HG03095 (cell line): ENCODE data around the gene GRIK4.
"Not testable (repeated sequence)": the region's sequence is repeated elsewhere in the genome, so short reads cannot be mapped to it uniquely, and the experiment has no call there.

Experiments used
- ATAC-seq: cut with Tn5 transposase; IDR thresholded peaks from one replicate; pipeline ENCODE4 v1.9.1; 2021; ENCODE audit warnings: moderate library complexity; ENCODE audit not compliant: unreplicated experiment

Gene GRIK4

DNA sequence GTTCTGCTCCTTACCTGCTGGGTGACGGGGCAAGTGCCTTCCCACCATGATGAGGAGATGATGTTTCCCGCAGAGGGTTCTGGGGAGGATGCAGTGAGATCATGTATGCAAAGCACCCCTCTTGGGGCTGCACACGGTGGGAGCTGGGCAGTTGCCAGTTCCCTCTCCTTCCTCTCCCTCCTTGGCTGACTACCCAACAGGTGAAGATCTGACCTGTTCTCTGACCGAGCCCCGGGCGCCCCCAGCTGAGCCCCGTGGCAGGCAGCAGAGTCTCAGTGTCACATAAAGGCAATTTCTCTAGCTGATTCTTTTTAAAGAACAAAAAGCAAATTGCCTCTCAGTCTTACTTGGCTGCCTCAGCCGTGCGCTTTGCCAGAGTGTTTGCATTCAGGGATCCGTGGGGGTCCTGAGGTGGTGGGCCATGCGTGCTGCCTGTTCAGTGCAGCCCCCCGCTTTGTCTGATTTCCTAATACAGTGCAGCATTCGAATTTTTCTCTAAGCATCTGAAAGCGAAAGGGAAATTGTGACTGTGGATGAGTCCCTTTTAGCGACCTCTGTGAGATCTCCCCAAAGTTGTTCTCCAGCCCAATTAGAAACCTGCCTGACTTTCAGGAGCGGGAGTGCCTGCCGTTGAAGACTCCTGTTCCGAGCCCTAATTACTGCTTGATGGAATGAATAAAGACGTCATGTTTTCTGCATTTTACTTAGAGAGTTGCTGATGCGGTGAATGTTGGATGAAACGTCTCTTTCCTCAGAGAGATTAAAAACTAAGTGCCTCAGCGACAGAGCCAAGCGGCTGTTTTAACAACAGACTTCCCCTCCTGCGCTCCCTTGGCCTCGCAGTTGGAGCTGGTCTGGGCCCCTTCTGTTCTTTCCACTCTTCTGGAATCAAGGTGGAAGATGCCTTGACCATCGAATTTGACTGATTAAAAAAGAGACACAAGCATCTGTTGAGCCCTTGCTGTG, 86.0 kb downstream of the GRIK4 start:
- no peak for ATAC-seq

DNA sequence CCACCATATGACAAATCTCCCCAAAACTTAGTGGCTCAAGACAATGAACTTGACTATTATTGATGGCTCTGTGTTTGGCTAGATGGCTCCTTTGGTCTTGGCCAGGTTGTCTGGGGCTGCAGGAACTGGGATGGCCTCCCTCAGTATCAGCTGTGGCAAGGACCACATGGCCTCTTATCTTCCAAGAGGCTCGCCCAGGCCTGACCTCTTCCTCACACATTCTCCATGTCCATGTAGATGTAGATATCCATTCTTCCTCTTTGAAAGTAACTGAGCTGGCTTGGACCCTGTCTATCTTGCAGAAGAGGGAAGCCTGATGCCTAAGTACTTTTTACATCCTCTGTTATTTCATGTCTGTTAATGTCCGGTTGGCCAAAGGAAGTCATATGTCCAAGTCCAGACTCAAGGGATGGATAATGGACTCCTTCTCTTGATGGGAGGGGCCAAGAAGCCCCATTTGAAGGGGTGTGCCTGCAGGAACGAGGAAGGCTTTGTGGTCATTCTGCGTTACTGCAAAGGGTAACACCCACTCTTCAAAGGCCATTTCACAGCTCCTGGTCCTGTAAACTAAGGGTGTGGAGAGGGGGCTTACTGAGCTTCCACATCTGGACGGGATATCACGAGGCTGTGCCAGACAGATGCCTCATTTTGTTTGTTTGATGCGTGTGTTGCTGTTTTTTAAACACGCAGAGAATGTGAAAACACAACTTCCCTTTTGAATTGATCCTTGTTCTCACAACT, 87.1 kb downstream of the GRIK4 start:
- ATAC-seq, result no peak

DNA sequence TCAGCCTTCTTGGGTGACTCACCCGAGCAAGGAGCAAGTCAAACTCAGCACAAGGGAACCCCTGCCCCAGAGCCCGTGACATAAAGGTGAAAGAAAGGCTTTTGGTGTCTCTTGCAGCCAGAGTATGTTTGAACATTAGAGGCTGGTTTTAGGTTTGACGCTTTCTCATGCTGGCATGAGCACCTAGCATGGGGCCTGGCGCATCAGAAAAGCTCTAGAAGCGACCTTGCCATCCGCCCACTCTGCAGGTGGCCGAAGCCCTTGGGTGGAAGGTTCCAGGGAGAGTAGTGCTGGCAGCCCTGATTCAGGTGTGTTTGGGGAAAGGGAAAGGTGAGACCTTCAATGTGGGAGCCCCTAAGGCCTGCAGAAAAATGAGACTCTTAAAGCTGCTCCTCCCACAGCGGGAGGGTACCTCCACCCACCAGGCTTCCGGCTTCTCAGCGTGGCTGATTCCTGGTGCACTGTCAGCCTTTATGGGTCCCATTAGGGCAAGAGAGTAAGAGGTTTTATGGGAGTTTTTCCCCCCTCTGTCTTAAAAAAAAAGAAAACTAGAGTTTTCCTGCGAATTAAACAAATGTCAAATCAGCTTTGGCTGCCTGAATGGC, 88.4 kb downstream of the GRIK4 start:
- ATAC-seq, result no peak

DNA sequence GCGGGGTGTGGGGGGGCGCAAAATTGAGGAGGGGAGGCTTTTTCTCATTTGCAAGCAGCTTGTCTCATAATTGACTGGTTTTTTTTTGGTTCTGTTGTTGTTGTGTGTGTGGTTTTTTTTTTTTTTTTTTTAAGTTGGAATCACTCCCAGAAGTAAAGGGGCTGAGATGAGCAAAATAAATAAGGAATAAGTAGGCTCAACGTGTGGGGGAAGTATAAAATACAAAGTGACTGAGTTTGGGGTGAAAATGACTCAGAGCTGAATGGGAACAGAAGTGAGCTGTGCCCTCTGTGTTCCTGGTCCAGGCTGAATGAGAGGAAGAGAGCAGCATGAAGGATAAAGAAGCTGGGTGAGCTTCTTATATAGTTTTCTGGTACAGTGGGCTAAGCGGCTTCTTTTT, 90.0 kb downstream of the GRIK4 start:
- ATAC-seq, result no peak

DNA sequence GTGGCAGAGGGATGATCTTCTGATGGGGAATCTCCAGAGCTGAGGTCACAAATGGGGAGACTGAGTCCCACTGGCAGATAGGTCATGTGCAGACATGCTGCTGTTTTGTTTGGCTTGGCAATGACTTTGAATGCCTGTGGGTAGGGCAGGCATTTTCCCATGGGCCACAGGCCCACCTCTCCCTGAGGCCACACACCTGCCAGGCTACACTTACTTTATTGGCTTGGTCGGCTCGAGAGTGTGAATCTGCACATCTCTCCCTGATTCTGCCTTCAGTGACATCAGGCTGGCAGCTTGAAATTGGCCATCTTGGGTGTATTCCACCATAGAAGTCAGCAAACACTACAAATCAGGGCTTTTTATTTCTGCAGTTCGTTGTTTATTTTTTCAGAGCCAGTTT, 91.5 kb downstream of the GRIK4 start:
- ATAC-seq, result no peak

DNA sequence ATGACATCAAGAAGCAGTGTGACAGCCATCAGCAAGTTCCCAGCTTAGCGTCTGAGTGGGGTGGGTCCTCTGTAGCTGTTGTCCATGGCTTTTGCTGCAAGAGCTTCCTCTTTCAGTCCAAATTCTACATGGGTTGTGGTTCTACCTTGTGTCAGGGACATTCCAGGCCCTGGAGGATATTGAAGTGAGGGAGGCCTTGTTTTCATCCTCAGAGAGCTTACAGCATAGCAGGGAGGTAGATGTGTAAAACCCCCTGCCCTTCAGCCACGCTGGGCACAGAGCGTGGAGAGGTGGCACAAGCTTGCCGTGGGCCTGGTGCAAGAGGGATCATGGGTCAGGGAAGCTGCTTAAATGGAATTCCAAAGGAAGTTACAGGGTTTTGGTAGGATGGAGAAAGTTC, 93.9 kb downstream of the GRIK4 start:
- no peak for ATAC-seq

DNA sequence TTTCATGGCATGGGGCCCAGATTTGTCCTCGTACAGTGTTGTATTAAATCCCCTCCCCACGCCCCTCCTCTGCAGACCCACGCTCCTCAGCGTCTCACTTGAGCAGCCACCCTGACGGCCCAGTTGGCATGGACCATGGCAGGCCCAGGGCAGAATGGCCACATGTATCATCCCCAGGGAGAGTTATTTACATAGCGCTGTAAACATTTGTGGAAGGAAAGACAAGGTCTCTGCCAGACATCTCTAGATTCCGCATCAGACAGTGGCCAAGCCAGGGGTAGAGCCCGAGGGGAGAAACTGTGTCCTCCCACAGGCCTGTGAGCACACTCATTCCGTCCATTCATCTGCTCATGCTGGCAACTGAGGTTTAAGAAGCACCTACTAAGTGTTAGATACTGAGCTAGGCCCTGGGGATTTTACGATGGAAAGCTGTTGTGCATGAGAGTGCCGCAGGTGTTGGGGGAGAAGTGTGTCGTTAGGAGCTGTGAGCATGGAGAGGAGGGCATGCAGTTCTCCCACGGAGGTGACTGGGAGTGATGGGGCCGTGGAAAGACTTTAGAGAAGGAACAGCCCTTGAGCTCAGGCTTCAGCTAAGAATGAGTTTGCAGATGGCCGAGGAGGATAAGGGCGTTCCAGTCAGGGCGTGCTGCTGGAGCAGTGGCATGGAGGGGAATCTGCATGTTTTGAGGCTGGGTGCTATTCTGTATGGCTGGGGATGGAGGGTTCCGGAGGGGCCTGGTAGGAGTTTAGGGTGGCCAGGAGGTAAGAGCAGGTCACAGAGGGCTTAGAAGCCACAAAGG, 94.9 kb downstream of the GRIK4 start:
- ATAC-seq, result no peak

DNA sequence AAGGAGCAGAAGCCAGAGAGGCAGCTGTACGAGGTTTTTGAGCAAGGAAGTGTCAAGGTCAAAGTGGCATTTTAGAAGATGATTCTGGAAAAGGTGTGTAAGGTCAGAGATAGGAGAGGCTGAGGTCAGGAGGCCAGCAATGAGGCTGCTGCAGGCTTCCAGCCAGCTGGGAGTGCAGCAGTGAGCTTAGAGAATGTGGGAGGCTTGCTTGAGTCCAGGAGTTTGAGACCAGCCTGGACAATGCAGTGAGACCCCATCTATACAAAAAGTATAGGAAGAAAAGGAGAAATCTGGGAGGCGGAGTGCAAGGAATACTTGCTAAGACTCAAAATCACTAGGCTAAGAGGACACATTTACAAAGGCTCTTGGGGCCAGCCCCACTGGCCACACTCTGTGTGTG, 96.5 kb downstream of the GRIK4 start:
- no peak for ATAC-seq

DNA sequence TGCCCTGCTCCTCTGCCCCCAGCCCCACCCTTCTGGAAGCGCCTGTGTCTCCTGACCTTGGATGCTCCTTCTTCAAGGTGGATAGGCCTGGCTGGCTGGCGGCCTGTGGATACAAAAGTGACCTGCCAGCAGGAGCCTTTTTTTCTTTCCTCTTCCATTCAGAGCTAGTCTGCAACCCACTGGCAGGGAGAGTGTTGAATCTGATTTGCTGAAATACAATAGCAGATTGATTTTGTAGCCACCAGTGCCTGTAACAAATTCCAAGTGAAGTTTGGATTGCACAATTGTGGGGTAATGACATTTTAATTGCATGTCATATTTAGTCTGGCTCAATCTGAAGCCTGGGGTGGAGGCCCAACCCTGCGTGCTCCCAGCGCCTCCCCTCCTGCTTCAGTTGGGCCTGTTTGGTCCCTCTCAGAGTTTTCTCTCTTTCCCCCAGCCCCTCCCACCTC, 97.2 kb downstream of the GRIK4 start:
- ATAC-seq, result no peak

DNA sequence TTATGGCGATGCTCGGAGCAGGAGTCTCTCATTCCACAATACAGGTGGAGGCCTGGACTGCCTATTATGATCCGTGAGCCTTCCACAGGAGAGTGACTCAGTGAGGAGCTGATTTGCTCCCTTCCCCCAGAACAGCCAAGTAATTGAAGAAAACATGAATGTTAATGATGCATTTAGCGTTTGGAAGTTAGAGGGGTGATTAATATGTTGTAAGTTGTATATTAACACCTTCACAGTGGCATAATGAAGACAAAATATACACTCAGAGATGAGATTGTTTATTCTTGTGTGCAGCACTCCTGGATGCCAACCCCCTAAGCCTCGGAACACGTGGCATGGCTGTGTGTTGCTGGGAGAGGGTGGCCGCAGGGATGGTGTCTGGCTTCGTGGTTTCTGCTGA, 98.6 kb downstream of the GRIK4 start:
- no peak for ATAC-seq

DNA sequence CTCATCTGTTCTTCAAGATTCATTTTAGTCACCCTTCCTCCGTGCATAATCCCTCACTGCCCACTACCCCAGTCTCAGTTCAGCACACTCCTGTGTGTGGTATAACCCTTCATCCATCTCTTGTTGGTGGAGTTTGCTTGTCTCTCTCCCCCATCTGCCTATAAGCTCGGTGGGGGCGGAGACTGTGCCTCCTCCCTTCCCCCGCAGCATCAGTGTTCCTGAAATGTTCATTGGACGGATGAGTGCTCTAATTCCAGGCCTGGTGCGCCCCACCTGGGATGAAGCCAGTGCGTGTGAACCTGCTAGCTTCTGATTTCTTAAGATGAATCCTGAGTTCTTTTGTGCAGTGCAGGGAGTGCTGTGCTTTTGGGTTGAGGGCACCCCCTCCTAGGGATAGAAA, 100.0 kb downstream of the GRIK4 start:
- ATAC-seq, result no peak

DNA sequence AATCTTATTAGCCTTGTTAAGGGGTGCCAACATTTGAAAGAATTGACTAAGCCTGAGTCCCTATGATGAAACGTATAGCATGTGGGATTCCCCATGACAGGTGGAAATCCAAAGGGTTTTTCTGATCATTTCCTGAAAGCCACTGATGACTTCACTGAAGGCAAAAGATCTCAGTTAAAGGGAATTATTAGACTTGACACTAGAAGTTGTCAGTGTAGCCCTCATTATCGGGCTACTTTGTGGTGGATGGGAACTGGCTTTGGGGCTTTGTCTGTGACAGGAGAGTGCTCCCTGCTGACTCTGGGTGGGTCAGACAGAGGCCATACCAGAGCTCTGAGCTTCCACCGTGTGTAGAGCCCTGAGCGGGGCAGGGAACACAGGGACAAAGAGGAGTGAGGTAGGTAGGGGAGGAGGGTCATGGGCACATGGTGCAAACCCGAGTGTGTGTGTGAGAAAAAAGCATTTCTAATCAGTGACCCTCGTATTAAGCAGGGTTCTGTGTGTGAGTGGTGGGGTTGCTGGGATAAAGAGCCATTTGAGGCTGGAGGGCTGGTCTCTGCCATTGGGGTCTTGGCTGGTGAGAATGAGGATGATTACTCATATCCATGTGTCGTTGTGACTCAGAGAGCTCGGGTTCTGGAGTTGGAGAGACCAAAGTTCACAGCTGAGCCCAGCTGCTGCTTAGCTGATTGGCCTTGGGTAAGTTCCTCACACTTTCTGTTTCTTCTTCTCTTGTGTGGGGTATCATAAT, 101.1 kb downstream of the GRIK4 start:
- peak; percentile 79 for ATAC-seq

DNA sequence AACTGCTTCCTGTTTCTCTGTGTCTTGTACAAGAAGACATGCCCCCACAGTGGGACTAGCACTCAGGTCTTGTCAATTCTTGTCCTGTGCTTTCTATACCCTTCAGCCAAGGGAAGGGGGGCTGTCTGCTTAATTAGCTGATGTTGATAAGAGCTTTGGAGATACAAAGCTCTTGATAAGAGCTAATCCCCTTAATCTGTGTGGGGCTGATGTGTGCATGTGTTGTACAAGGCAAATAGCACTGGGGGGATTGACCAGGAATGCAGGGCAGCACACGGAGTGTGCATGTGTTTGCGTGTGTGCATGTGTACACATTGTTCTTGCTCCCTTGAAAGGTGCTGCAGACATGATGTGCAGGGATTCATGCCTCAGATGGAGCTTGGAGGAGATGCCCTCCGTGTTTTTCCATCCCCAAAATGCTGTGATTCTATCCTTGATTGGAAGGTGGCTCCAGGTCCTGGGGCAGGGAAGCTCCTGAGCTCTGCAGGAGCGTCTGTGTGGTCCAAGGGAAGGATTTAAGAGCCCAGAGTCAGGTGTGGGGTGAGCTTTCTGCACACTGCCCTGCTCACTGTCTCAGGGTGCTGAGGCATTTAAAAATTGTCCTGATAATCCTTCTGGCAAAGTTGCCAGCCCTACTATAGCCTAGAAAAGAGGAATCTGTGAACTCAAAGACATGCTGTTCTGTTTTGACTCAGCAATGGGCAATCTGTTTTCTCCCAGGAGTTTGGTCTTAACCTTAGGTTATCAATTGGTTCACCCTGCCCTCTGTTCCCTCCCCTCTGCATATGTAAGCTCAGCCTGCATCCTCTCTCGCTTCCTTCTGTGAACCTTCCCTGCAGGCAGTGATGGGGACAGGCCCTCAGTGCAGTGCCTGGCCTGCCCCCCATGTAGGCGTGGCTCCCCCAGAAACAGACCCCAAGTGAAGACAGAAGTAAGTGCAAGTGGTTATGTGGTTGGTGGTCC, 102.0 kb downstream of the GRIK4 start:
- peak; percentile 63 for ATAC-seq

DNA sequence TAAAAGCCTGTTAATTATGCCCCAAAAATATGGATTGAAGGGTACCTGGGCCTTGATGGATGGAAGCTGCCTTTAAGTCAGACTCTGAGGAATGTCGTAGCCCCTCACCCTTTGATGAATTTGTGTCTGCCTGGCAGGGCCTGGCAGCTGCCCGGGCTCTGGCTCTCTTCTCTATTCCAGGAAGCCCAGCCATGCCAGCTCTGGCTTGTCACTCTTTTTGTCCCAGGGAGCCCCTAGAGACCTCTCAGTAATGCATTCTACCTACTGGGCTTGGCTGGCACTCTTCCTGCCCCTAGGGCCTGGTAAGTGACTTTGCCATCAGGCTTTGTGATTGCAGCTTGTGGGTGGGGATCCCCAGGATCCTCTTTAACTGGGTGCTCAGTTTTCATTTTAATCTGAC, 103.8 kb downstream of the GRIK4 start:
- no peak for ATAC-seq

DNA sequence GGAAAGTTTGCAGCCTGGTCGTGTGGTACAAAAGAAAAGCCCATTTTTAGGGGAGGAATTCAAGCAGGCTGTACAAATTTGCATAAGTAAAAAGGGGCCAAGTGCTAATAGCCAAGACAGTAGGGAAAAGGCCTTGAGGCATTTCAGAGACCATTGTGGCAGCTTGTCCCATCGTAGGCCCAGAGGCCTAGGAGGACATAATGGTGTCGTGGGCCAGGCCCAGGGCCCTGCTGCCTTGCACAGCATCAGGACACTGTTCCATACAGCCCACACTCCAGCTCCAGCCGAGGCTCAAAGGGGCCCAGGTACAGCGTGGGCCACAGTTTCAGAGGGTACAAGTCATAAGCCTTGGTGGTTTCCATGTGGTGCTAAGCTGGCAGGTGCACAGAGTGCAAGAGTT, 106.9 kb downstream of the GRIK4 start:
- ATAC-seq, result no peak

DNA sequence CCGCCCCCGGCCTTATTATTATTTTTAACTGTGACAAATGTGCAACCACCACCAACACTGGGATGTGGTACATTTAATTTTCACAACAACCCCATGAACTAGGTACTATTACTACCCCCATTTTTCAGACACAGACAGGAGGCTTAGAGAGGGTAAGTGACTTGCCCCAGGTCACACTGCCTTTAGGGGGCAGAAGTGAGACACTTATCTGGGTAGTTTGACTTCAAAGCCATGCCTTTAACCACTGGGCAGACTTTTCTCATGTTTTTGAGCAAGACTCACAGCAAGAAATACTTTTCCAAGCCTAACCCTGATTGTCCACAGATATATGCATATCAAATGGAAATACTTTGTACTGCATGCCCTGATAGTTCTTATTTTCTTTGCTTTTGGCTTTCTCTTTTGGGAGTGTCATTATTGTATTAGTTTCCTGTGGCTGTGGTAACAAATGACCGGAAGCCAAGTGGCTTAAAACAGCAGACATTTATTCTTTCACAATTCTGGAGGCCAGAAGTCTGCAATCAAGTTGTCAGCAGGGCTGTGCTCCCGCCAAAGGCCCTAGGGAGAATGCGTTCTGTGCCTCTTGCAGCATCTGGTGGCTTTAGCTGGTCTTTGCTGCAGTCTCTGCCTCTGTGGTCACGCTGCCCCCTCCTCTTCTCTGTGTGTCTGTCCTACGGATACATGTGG, 110.8 kb downstream of the GRIK4 start:
- no peak for ATAC-seq

DNA sequence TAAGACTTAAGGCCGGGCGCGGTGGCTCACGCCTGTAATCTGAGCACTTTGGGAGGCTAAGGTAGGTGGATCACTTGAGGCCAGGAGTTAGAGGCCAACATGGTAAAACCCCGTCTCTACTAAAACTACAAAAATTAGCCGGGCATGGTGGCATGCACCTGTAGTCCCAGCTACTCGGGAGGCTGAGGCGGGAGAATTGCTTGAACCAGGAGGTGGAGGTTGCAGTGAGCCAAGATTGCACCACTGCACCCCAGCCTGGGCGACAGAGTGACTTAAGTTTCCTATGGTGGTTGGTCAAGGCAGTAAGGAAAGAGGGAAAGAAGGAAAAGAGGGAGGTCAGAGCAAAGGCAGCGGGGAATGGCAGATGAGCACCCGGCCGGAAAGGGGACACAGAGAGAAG, 113.4 kb downstream of the GRIK4 start:
- ATAC-seq, result not testable (repeated sequence)

DNA sequence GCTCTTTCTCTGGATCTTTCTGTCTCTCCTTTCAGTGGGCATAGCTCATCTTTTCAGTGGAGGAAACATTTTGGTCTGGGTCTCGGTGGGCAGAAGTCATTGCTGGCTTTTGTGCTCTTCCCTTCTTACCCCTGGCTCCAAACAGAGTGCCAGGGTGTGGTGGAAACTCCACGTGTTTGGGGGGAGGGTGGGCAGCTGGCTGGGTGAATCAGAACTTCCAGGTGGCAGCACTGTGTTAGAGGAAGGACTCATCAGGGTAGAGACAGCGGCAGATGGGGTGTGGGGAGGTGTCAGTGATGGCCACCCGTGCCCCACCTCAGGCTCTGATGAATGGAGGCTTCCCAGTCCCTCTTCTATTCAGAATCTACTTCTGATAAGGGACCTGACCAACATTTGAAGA, 114.0 kb downstream of the GRIK4 start:
- ATAC-seq, result no peak
